Tibial artery (tissue), 4 donors: ENCODE results near the gene PLCB2.

ENCODE experiments used
- DNase-seq, 2 donors: peaks; one replicate each; pipeline ENCODE4 v3.0.0-alpha.2; 2019
- H3K27ac ChIP-seq, 2 donors: fragments of 200-600 bp; sonication (generic) in 1 of 2; 1 replicate in 1 of 2; 2 replicates in 1 of 2; pipeline ENCODE4 v1.5.1; 2018 to 2019; ENCODE audit warnings: mild to moderate bottlenecking in 1 of 2
- H3K27me3 ChIP-seq, 2 donors: fragments of 200-600 bp; sonication (generic) in 1 of 2; one replicate each; pipeline versions ENCODE4 v1.5.1 to v1.6.0; 2016 to 2019
- H3K36me3 ChIP-seq, 3 donors: fragments of 200-600 bp; sonication (generic) in 2 of 3; one replicate each; pipeline ENCODE4 v1.5.1; 2016 to 2019; ENCODE audit warnings: mild to moderate bottlenecking in 2 of 3
- H3K4me1 ChIP-seq, 4 donors: fragments of 200-600 bp; sonication (generic) in 2 of 4; 1 replicate in 3 of 4; 2 replicates in 1 of 4; pipeline ENCODE4 v1.5.1; 2016 to 2019
- H3K4me3 ChIP-seq, 2 donors: fragments of 200-600 bp; sonication (generic) in 1 of 2; 1 replicate in 1 of 2; 2 replicates in 1 of 2; pipeline ENCODE4 v1.5.1; 2018 to 2019; ENCODE audit warnings: mild to moderate bottlenecking in 2 of 2
- H3K9me3 ChIP-seq, 3 donors: fragments of 200-600 bp; sonication (generic) in 1 of 3; one replicate each; pipeline ENCODE4 v1.5.1; 2016 to 2019
- CTCF ChIP-seq, 2 experiments: fragments of 200-600 bp in 1 of 2; fragments of 450-650 bp in 1 of 2; IDR thresholded peaks; one replicate each; pipeline ENCODE4 v1.5.1; 2017 to 2019; ENCODE audit warnings: antibody characterized with exemption in 2 of 2, mild to moderate bottlenecking in 1 of 2, moderate library complexity in 1 of 2
- intact Hi-C: fragments of 100-400 bp; cut with DNase I; formaldehyde crosslinking; loops from one replicate; pipeline ENCODE4 v1.15.0; 2023; ENCODE audit warnings: low total_unique reads

The PLCB2 gene

DNA sequence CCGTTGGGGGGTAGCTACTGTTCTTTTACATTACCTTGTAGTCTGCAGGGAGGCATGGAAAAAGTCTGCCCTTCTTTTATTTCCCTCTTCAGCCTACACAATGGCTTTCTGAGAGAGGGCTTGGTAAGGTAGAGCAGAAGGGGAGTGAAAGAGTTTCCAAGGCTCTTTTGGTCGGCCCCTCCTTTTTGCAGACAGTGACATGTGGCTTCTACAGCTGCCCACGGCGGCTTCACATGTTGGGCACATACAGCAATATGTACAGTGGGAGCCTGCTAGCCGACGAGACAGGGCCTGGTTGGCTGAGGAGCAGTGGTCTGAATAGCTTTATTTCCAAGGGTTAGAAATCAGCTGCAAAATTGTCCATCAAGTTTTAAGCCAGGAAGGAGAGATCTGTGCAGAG lies 19.7 kb upstream of the PLCB2 start:
- intact Hi-C loops, result no loop called here
- H3K36me3 ChIP-seq, result peaks cover 0 to 7% (median 0%) of the 10 kb centered on the region in 3 donors
- peaks cover 0 to 77% (median 64%) of the 10 kb centered on the region in 4 donors for H3K4me1 ChIP-seq
- DNase-seq, result no peak
- H3K27me3 ChIP-seq, result no peaks in the 10 kb centered on the region
- no peaks in the 10 kb centered on the region for H3K9me3 ChIP-seq
- no peak for TF ChIP-seq CTCF (IDR thresholded peaks at IDR 0.05)
- peak overlapping the region; percentile 90 to 92 for H3K27ac ChIP-seq
- H3K4me3 ChIP-seq, result peak overlapping the region; percentile 75 to 97

- Histone ChIP-seq H3K36me3 (no peaks in the 10 kb centered on the region), H3K9me3 (no peaks in the 10 kb centered on the region), H3K27me3 (no peaks in the 10 kb centered on the region), H3K27ac (peak overlapping the region; percentile 90 to 92), H3K4me3 (peak overlapping the region; percentile 75 to 97), H3K4me1 (peaks cover 0 to 76% (median 64%) of the 10 kb centered on the region in 4 donors)
- DNase-seq, result no peak
- TF ChIP-seq CTCF (IDR thresholded peaks at IDR 0.05), result no peak
- intact Hi-C loops, result no loop called here
Measured at GRCh38 chr15:40325700-40326099, 18.0 kb upstream of the PLCB2 start.

DNA sequence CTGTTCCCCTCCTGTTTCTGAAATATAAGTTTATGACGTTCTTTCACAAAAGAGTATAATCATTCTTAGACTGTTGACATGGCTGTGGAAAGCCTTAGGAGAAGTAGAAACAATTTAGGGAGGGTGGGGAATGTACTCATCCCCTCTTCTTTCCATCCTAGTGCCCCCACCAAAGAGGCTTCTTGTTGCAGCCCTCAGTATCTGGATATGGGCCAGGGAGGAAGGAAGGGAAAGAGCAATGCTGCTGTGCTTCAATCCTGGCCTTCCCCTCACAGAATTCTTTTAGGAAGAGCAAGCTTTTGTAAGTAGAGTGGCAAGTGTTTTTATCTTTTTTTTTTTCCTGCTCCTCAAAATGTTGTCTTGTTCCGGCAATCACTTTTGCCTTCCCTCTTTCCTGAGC lies 17.5 kb upstream of the PLCB2 start:
- Histone ChIP-seq H3K4me1 (peaks cover 0 to 71% (median 59%) of the 10 kb centered on the region in 4 donors), H3K27me3 (no peaks in the 10 kb centered on the region), H3K4me3 (peak overlapping the region; percentile 75 to 97), H3K27ac (peak overlapping the region; percentile 90 to 92), H3K9me3 (no peaks in the 10 kb centered on the region), H3K36me3 (no peaks in the 10 kb centered on the region)
- peak in 1 of 2 donors; percentile 59 for DNase-seq
- TF ChIP-seq CTCF (IDR thresholded peaks at IDR 0.05), result no peak
- intact Hi-C loops, result no loop called here

DNA sequence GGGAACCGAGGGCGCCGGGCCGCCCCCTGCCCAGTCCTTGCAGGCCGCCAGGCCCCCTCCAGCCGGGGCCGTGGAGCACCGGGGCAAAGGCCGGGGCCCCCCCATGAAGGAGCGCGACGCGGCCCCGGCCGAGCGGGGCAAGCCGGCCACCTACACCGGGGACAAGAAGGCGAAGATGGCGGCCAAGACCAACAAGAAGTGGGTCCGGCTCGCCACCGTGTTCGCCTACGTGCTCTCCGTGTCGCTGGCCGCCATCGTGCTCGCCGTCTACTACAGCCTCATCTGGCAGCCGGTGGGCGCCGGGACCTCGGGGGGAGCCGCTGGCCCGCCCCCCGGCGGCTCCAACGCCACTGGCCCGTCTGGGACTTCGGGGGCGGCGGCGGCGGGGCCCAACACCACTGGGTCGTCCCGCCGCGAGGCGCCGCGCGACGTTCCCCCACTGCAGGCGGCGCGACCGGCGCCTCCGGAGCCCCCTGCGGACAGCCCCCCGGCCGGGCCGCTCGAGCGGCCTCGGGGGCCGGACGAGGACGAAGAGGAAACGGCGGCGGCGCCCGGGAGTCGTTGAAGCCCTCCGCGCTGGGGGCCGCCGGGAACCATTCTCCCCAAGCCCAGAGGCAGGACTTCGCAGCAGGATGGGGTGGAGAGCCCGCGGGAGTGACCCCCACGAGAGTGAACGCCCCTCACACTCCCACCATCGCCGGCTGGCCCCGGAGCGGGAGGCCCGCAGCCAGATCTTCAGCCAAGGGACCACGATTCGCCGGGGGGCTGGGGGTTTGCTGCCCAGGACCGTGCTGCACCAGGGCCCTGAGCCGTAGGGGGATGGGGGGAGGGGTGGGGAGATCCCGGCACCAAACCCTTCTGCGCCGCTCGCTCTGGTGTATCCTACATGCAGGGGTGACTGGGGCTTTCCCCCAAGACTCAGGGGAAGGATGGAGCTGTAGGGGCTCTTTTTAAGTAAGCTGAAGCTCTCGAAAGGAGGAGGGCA lies 16.5 kb upstream of the PLCB2 start:
- Histone ChIP-seq H3K9me3 (no peaks in the 10 kb centered on the region), H3K36me3 (no peaks in the 10 kb centered on the region), H3K4me1 (peaks cover 0 to 61% (median 49%) of the 10 kb centered on the region in 4 donors), H3K27me3 (no peaks in the 10 kb centered on the region), H3K4me3 (peak overlapping the region; percentile 75 to 97), H3K27ac (peak overlapping the region; percentile 90 to 92)
- intact Hi-C loops, result loop anchor here (1.0 kb wide), 1 partner anchor 16 kb away; the partner anchor contains the start of gene CCDC9B
- no peak for TF ChIP-seq CTCF (IDR thresholded peaks at IDR 0.05)
- peak in 1 of 2 donors; percentile 77 for DNase-seq

- H3K27ac ChIP-seq, result peak within 1 kb of the TSS; percentile 90 to 92
- no peaks in the 10 kb centered on the region for H3K9me3 ChIP-seq
- peak; percentile 77 for TF ChIP-seq CTCF (IDR thresholded peaks at IDR 0.05)
- peak; percentile 84 to 97 for DNase-seq
- peak within 1 kb of the TSS; percentile 75 to 97 for H3K4me3 ChIP-seq
- intact Hi-C loops, result loop anchor here (1.0 kb wide), 1 partner anchor 17 kb away; the partner anchor contains the start of gene CCDC9B
- H3K4me1 ChIP-seq, result peaks cover 0 to 53% (median 41%) of the 10 kb centered on the region in 4 donors
- H3K27me3 ChIP-seq, result no peaks in the 10 kb centered on the region
- no peaks in the 10 kb centered on the region for H3K36me3 ChIP-seq
Measured at GRCh38 chr15:40323239-40323952, 15.7 kb upstream of the PLCB2 start, which contains the start of gene INAFM2. Gene INAFM2 (plus strand): TSS chr15:40323692. CDS start chr15:40324056, 364 bp downstream.
